Stomach (tissue), 9 donors: ENCODE results near the gene DENND6B. TPM values are rescaled to one million over a fixed set of nuclear protein-coding genes. Genes with fewer than 3 reads are reported as not detected.

ENCODE experiments used
- DNase-seq, 2 donors: peaks; one replicate each; pipeline versions ENCODE4 v3.0.0 to v3.0.0-alpha.2; 2013 to 2019
- H3K27ac ChIP-seq, 5 donors: fragments of 200-600 bp in 4 of 5; sonication (generic) in 4 of 5; one replicate each; pipeline ENCODE4 v1.5.1; 2013 to 2019; ENCODE audit warnings: mild to moderate bottlenecking in 1 of 5, moderate library complexity in 1 of 5
- H3K27me3 ChIP-seq, 3 donors: fragments of 200-600 bp; sonication (generic); one replicate each; pipeline ENCODE4 v1.5.1; 2017 to 2019; ENCODE audit warnings: mixed run types in 1 of 3
- H3K36me3 ChIP-seq, 4 donors: fragments of 200-600 bp; sonication (generic); 1 replicate in 3 of 4; 2 replicates in 1 of 4; pipeline ENCODE4 v1.5.1; 2016 to 2019
- H3K4me1 ChIP-seq, 4 donors: fragments of 200-600 bp; sonication (generic); one replicate each; pipeline ENCODE4 v1.5.1; 2016 to 2019
- H3K4me3 ChIP-seq, 4 donors: fragments of 200-600 bp; sonication (generic) in 3 of 4; one replicate each; pipeline ENCODE4 v1.5.1; 2016 to 2019; ENCODE audit warnings: mild to moderate bottlenecking in 1 of 4
- H3K9me3 ChIP-seq, 4 donors: fragments of 200-600 bp; sonication (generic); one replicate each; pipeline ENCODE4 v1.5.1; 2016 to 2019
- EP300 ChIP-seq: sonication (generic); formaldehyde crosslinking; IDR thresholded peaks from one replicate; pipeline ENCODE4 v1.6.1; 2017; ENCODE audit warnings: antibody characterized with exemption
- POLR2A ChIP-seq, 4 donors: fragments of 450-650 bp; IDR thresholded peaks; one replicate each; pipeline ENCODE4 v1.6.1; 2016; ENCODE audit warnings: antibody characterized with exemption in 4 of 4, control low read depth in 2 of 4, mild to moderate bottlenecking in 1 of 4, moderate library complexity in 1 of 4
- POLR2AphosphoS5 ChIP-seq, 3 donors: sonication (generic); formaldehyde crosslinking; IDR thresholded peaks; one replicate each; pipeline ENCODE4 v1.6.1; 2016; ENCODE audit warnings: antibody characterized with exemption in 3 of 3
- WGBS, 5 donors: extraction: QIAGEN DNeasy Blood & Tissue Kit in 3 of 5; methylation state at CpG; one replicate each; pipeline versions ENCODE4 v1.1.5 to v1.1.7; 2013 to 2018; 5-methylcytosine and 5-hydroxymethylcytosine counted together
- intact Hi-C: fragments of 100-400 bp; cut with DNase I; formaldehyde crosslinking; loops from one replicate; pipeline ENCODE4 v1.15.1; 2023; ENCODE audit warnings: low total_unique reads
- polyA plus RNA-seq, 3 donors: library from polyadenylated mRNA; stranded (reverse); fragments of 200-250 nt; gene quantifications; one replicate each; pipeline ENCODE4 v1.2.3, GENCODE V29; 2013
- total RNA-seq, 5 donors: library from RNA; depleted of rRNA; stranded (reverse); fragments of >200 nt; gene quantifications; one replicate each; pipeline versions ENCODE4 v1.1.0 to v1.2.3, GENCODE V29; 2014 to 2016
- TF ChIP-seq, protein P1 (sequence below), 7 experiments: fragments of 450-650 bp in 4 of 7; fragments of 200-600 bp in 3 of 7; sonication (generic) in 3 of 7; IDR thresholded peaks; one replicate each; pipeline ENCODE4 v1.5.1; 2016 to 2019; ENCODE audit warnings: antibody characterized with exemption in 7 of 7, control low read depth in 2 of 7, mild to moderate bottlenecking in 1 of 7
- donor health status: healthy with polysubstance abuse.
- donor health status: Bipolar disorder and iron deficiency.
- donor health status: healthy.

DENND6B gene
- total and polyA plus RNA-seq, 8 donors, result 2.0 to 13.4 (median 4.0) TPM

DNA sequence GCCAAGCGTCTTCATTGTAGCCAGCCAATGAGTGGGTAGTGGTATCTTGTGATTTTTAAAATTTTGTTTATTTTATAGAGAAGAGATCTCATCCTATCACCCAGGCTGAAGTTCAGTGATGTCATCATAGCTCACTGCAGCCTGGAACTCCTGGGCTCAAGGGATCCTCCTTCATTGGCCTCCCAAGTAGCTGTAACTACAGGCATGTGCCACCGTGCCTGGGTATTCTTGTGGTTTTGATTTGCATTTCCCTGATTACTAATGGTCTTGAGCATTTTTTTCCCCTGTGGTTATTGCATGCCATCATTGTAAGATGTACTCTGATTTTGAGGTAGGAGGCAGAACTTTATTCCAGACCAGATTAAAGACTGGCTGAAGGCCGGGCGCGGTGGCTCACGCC is 2.4 kb upstream of the DENND6B start:
- H3K9me3 ChIP-seq, result no peaks in the 10 kb centered on the region
- 86 to 93% (median 91%) methylated on average over 6 of the region's 6 CpGs for WGBS, 5 donors
- no peak overlapping the region for H3K4me3 ChIP-seq
- TF ChIP-seq, protein P1, sequence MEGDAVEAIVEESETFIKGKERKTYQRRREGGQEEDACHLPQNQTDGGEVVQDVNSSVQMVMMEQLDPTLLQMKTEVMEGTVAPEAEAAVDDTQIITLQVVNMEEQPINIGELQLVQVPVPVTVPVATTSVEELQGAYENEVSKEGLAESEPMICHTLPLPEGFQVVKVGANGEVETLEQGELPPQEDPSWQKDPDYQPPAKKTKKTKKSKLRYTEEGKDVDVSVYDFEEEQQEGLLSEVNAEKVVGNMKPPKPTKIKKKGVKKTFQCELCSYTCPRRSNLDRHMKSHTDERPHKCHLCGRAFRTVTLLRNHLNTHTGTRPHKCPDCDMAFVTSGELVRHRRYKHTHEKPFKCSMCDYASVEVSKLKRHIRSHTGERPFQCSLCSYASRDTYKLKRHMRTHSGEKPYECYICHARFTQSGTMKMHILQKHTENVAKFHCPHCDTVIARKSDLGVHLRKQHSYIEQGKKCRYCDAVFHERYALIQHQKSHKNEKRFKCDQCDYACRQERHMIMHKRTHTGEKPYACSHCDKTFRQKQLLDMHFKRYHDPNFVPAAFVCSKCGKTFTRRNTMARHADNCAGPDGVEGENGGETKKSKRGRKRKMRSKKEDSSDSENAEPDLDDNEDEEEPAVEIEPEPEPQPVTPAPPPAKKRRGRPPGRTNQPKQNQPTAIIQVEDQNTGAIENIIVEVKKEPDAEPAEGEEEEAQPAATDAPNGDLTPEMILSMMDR (IDR thresholded peaks at IDR 0.05), result no peak
- no peaks in the 10 kb centered on the region for H3K27me3 ChIP-seq
- peaks cover 13 to 35% (median 20%) of the 10 kb centered on the region in 4 donors for H3K4me1 ChIP-seq
- H3K36me3 ChIP-seq, result no peaks in the 10 kb centered on the region
- no peak for DNase-seq
- H3K27ac ChIP-seq, result no peak overlapping the region
- intact Hi-C loops, result no loop called here

DNA sequence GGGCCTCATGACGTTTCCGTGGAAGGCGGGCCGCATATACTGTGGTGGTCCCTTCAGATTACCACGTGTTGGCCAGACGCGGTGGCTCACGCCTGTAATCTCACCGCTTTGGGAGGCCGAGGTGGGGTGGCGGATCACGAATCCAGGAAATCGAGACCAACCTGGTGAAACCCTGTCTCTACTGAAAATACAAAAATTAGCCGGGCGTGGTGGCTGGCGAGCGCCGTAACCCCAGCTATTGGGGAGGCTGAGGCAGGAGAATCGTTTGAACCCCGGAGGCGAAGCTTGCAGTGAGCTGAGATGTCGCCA is 853 bp upstream of the DENND6B start:
- Histone ChIP-seq H3K4me1 (peaks cover 13 to 35% (median 20%) of the 10 kb centered on the region in 4 donors), H3K4me3 (peak overlapping the region; percentile 72 to 95 (median 88)), H3K27ac (peak overlapping the region; percentile 91 to 98 (median 95)), H3K36me3 (no peaks in the 10 kb centered on the region), H3K9me3 (no peaks in the 10 kb centered on the region), H3K27me3 (no peaks in the 10 kb centered on the region)
- DNase-seq, result no peak
- TF ChIP-seq POLR2AphosphoS5 (IDR thresholded peaks at IDR 0.05) (no peak), POLR2A (IDR thresholded peaks at IDR 0.05) (no peak), EP300 (no peak)
- TF ChIP-seq, protein P1 (IDR thresholded peaks at IDR 0.05), result no peak
- intact Hi-C loops, result no loop called here
- WGBS, 5 donors, result 63 to 97% (median 69%) methylated on average over 10 to 22 of the region's 22 CpGs

DNA sequence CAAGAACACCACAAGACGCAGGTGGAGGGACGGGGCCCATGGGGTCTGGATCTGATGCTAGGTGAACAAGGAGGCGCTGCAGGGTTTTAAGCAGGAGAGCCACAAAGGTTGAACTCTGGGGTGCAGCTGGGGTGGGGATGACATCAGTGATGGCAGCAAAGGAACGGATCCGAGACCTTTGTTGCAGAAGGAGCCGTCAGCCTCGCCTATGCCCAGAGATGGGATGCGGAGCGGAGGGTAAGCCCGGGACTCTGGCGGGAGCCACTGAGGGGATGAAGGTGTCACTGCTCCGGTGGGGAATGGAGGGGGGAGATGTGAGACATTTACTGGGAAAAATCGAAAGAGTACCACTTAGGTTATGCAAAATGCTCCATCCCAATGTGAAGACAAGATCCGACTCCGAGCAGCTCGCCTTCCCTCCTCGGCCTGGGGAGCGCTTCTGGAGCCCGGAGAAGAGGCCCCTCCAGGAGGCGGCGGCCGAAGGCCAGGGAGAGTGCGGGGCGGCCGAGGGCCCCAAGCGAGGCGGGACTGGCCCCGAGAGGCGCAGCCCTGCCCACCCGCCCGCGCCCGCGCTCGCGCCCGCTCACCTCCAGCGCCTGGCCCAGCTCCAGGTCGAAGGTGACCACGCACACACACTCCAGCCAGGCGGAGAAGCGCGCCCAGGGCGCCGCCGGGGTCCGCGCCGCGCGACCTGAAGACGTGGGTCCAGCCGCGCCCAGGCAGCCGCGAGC is 422 bp downstream of the DENND6B start:
- H3K27ac ChIP-seq, result peak overlapping the region in 4 of 5 donors; percentile 60 to 98 (median 78)
- H3K4me3 ChIP-seq, result peak overlapping the region; percentile 72 to 95 (median 88)
- no peak for DNase-seq
- H3K27me3 ChIP-seq, result no peaks in the 10 kb centered on the region
- no peaks in the 10 kb centered on the region for H3K36me3 ChIP-seq
- intact Hi-C loops, result no loop called here
- peaks cover 13 to 33% (median 20%) of the 10 kb centered on the region in 4 donors for H3K4me1 ChIP-seq
- TF ChIP-seq POLR2AphosphoS5 (IDR thresholded peaks at IDR 0.05) (no peak), POLR2A (IDR thresholded peaks at IDR 0.05) (no peak), EP300 (no peak)
- TF ChIP-seq, protein P1 (IDR thresholded peaks at IDR 0.05), result no peak
- WGBS, 5 donors, result 12 to 15% (median 14%) methylated on average over 40 to 56 of the region's 56 CpGs
- no peaks in the 10 kb centered on the region for H3K9me3 ChIP-seq

DNA sequence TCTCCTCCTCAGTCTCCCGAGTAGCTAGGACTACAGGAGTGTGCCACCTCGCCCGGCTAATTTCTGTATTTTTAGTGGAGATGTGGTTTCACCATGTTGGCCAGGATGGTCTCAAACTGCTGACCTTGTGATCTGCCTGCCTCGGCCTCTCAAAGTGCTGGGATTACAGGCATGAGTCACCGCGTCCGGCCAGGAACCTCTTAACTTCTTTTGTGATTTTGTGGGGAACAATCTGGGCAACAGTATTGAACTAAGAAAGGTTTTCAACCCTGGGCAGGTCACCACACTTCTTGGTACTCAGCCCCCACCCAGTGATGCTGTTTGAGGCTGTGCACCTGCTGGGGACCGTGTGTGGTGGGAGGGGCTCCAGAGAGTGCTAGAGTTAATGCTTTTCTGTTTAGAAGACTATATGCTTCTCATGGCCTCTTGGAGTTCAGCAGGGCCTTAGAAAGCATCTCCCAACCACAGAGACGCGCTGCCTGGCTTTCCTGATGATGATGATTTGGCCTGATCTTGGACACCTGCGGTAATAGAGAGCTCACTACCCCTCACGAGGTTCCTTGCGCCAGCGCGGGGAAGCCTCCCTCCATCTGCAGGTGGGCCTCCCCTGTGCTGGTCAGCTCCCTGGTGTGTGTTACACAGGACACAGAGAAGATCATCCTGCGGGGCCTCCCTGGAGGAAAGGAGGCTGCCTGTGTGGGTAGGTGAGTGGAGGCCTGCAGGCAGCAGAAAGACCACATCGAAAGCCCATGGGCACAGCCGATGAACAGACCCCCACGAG is 1.2 kb downstream of the DENND6B start:
- WGBS, 5 donors, result 83 to 94% (median 85%) methylated on average over 19 of the region's 19 CpGs
- Histone ChIP-seq H3K4me3 (peak overlapping the region; percentile 72 to 95 (median 88)), H3K27ac (no peak overlapping the region), H3K27me3 (no peaks in the 10 kb centered on the region), H3K9me3 (no peaks in the 10 kb centered on the region), H3K36me3 (no peaks in the 10 kb centered on the region), H3K4me1 (peaks cover 13 to 25% (median 20%) of the 10 kb centered on the region in 4 donors)
- TF ChIP-seq, protein P1 (IDR thresholded peaks at IDR 0.05), result no peak
- DNase-seq, result no peak
- intact Hi-C loops, result no loop called here
